GM12801 (cell line): ENCODE measurements around the gene WNT4.

Experiments
- TF ChIP-seq, protein P1 (sequence below): IDR thresholded peaks from one replicate; pipeline ENCODE4 v1.5.1; 2011; ENCODE audit warnings: control low read depth; ENCODE audit not compliant: insufficient read length; ENCODE audit errors: extremely low read depth

WNT4 gene

DNA sequence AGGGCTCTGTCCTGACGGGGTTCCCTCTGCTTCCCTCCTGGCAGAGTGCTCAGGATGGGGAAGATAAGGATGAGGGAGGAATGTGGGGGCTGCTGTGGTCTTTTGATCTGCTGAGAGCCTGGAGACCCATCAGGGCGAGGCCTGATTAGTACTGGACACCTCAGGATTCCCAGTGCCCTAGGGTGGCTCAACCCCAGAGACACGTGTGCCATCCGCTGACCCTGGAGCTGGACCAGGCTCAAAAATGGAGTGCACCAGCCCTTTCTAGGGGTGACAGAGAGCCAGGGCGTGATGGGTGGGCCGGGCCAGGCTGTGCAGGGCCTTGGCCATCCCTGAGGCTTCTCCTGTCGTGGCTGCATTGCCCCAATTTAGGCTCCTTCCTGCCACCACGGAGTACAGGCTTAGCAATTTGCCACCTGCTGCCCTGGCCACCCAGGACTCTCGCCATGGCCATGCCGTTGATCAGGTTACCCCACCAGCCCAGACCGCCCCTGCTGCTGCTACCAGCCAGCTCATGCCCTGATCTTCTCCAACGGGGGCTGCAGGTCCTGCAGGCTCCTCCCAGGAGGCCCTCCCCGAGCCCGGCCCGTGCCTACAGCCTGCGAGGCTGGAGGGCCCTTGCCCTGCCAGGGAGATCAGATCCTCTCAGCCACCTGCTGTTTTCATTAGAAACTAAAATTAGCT, 9.5 kb downstream of the WNT4 start:
- TF ChIP-seq, protein P1, sequence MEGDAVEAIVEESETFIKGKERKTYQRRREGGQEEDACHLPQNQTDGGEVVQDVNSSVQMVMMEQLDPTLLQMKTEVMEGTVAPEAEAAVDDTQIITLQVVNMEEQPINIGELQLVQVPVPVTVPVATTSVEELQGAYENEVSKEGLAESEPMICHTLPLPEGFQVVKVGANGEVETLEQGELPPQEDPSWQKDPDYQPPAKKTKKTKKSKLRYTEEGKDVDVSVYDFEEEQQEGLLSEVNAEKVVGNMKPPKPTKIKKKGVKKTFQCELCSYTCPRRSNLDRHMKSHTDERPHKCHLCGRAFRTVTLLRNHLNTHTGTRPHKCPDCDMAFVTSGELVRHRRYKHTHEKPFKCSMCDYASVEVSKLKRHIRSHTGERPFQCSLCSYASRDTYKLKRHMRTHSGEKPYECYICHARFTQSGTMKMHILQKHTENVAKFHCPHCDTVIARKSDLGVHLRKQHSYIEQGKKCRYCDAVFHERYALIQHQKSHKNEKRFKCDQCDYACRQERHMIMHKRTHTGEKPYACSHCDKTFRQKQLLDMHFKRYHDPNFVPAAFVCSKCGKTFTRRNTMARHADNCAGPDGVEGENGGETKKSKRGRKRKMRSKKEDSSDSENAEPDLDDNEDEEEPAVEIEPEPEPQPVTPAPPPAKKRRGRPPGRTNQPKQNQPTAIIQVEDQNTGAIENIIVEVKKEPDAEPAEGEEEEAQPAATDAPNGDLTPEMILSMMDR, result no peak

DNA sequence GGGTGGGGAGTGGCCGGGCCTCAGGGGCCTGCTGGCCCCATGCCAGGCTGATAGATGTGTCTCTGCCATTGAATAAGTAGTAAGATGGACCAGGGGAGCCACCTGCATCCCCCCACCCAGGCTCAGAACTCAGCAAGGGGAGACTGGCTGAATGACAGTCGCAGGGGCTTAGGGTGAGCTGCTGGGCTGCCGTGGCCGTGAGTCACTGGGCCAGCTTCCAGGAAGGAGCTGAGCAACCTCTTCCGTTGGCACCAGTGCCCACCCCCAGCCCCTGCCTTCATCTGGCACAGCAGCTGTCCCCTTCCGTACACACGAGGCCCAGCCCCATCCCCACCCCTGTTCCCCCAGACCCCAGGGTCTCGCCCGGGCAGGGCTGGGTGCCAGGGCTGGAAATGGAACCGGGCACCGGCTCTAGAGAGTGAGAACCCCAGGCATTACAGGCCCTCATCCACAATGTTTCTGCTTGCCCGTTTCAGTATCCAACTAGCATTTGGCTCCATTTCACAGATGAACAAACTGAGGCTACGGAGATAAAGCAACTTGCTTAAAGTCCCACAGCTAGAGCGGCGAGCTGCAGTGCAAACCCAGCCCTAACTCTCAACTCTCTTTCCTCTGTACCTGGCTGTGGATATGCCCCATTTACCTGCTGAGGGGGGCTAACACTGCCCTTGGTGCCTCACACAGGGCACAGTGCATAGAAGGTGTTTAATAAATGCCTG, 10.2 kb downstream of the WNT4 start:
- TF ChIP-seq, protein P1, result no peak

DNA sequence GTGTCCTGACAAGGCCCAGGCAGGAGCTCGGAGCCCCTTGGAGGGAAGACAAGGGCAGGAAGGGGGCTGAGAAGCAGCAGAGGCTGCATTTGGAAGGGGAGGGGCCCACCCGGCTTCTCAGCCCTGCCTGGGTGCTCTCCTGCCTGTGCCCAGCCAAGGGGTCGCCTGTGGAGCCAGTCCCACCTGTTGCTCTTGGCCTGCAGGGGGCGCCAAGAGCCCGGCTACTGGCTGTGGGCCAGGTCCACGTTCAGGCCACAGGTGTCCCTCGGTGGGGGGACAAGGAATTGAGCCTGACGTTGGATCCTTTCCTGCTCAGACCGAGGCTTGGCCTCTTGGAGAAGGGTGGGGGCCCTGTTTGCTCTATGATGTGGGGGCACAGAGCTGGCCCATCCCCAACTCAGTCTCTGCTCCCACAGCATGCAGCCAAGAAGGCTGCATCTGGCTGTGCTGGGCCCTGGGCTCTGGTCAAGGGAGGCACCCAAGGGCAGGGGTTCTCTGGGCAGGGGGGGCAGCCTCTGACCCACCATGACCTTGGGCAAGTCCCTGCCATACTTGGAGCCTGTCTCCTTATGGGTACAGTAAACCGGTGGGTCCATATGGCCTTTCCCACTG, 10.9 kb downstream of the WNT4 start:
- TF ChIP-seq, protein P1, result no peak

DNA sequence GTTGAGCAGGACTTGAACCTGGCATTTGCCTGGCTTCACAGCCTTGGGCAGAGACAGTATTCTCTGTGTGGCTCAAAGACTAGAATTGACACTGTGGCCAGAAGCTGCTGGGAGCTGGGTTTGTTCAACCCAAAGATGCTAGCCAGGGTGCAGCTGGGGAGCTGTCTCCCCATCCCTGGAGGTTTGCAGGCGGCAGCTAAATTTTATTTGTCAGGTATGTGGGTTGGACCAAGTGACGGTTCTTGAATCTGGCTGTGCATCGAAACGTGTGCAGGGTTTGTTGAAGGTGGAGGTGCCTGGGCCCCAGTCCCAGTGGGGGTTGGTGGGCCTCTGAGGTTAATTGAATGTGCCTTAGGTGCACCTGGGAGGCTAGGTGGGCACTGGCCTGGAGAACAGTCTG, 11.8 kb downstream of the WNT4 start:
- TF ChIP-seq, protein P1, result no peak

DNA sequence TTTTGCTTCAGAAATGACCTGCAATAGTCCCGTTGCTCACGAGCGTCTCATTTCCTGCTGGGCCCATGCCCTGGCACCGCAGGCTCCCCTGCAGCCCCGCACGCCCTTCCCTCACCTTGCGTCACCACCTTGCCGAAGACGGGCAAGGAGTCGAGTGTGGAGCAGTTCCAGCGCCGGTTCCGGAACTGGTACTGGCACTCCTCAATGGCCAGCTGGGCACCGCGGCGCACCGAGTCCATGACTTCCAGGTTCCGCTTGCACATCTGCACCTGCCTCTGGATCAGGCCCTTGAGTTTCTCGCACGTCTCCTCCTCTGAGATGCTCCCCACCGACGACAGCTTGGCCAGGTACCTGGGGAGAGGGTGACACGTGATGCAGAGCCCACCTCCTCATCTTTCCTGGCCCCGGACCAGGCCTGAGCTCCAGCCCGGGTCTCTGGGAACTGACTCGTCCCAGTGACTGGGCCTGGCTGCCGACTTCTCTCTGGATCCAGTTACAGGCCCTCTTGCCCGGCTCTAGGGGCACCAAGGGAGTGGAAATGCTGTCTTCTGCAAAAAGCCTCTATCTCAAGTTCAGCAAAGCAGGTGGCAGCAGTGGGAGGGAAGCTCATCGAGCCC, 13.3 kb downstream of the WNT4 start:
- TF ChIP-seq, protein P1, result no peak

DNA sequence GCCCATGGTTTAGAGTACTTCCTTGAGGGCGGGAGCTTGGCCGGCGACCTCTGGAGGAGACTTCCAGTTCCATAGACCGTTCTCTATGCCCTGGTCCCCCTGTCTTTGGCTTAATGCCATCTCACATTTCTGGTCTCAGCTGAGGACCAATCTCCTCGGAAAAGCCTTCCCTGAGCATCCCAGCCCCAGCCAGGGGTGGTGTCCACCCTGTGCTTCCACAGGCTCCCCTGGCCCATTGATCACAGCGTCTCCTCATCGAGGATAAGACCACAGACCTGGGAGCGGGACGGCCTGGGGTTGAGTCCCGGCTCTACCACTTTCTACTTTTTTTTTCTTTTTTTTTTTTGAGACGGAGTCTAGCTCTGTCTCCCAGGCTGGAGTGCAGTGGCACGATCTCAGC, 14.5 kb downstream of the WNT4 start:
- TF ChIP-seq, protein P1, result no peak

DNA sequence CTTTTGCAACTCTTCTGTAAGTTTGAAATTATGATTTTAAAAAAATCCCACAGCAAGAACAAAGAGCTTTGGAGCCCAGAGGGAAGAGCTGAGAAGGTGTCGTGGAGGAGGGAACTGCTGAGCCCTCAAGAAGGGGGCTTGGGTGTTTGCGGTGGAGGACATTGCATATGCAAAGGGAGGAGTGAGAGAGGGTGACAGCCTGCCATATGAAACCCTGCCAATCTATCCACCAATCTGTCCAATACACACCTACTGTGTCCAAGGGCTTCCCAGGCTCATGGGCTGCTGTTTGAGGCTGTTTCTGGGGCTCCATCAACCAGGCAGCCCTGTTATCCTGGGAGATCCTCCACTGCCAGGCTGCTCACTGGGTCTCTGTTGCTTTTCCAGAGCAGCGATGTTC, 15.2 kb downstream of the WNT4 start:
- TF ChIP-seq, protein P1, result no peak
